HG03521 (cell line): ENCODE measurements around the gene RAB8A.
"Not testable (repeated sequence)": the region's sequence is repeated elsewhere in the genome, so short reads cannot be mapped to it uniquely, and the experiment has no call there.

Source experiments
- ATAC-seq: cut with Tn5 transposase; IDR thresholded peaks from one replicate; pipeline ENCODE4 v1.9.1; 2021; ENCODE audit warnings: mild to moderate bottlenecking, moderate library complexity; ENCODE audit not compliant: unreplicated experiment

RAB8A gene

DNA sequence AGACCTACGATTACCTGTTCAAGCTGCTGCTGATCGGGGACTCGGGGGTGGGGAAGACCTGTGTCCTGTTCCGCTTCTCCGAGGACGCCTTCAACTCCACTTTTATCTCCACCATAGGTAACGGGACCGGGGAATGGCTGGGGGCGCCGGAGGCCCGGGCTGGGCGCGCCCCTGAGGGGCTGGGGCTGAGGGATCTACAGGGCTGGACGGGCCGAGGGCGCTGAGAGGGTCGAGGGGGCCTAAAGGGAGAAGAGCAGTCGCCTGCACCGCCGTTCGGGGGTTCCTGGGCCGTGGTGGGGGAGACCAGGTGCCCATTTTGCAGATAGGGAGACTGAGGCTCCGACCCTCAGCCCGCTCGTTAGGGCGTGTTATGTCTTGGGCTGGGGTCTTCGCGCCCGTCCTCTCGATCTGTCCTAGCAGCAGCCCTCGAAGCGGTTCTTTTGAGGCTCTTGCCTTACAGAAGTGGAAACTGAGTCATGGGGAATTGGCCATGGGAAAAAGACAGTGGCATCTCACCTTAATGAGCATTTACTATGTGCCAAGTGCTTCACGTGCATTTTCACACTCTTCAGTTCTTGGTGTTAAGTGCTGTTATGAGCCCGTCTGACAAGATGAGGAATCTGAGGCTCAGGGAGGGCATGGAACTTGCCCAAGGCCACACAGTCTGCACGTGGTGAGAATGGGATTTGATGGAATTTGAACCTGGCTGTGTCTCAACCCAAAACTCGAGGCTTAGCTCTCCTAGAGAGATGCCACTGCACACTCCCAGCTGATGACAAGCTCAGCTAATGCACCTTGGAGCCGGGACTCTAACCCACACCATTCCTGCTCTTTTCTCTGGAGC is 442 bp downstream of the RAB8A start:
- ATAC-seq: no peak

DNA sequence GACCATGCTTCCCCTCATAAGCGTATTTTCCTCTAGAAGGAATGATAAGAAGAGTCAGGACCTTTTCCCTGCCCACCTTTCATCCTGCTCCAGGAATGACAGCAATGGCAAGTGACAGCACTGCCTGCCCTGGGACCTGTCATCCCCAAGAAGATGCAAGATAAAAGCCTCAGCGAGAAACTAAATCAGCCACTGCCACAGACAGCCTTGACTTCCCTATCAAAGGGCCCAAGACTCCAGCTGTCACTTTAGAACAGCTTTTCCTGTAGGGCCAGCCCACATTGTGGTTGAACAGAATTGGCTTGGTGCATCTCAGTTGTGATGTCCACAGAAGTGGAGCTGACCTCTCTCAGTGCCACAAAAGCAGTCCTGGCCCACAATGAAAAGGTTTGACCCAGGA is 1.1 kb downstream of the RAB8A start:
- ATAC-seq: no peak

DNA sequence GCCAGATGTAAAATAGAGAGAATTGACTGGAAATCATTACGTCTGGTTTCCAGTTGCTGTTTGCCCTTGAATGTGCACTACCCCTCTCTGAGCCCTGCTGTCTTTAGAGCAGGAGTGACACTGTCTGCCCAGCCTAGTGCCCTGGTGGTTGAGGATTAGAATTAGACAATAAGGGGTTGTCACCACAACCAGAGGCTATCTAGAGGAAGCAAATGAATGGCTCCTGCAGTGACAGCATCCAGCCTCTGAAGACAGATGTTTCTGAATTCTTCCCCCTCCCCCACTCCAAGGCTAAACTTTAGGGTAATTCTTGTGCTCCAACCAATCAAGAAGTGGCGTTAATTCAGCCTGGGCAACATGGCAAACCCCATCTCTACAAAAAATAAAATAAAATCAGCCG is 2.0 kb downstream of the RAB8A start:
- ATAC-seq: no peak

DNA sequence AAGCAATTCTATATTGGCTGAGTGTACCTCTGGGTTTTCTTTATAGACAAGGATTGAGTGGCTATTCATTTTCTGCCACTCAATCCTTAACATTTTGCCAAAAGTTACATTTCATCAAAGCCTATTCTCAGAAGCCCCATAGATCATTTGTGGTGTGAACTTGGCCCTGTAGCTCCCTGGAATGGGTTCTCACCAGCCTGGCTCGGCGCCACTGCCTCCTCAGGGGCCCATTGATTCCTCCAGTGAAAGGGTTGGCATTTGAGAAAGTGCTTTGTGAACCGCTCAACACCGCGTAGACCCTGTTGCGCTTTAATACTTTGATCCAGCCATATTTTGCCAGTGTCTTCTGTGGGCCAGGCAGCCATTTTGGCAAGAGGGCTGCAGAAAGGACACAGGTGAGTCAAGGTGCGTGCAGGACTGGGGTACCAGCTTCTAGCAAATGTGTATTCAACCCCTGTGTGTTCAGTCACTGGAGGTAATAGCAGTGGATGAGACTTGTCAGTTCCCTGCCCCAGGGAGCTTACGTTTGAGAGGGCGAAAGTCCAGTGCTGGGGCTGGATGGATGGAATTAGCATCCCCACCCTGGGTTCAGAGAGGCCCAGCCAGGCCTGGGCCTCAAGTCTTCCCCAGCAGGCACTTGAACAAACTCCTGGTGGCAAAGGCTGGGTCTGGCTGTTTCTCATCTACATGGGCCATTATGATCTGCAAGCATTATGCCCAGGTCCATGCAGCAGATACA is 3.8 kb downstream of the RAB8A start:
- no peak for ATAC-seq

DNA sequence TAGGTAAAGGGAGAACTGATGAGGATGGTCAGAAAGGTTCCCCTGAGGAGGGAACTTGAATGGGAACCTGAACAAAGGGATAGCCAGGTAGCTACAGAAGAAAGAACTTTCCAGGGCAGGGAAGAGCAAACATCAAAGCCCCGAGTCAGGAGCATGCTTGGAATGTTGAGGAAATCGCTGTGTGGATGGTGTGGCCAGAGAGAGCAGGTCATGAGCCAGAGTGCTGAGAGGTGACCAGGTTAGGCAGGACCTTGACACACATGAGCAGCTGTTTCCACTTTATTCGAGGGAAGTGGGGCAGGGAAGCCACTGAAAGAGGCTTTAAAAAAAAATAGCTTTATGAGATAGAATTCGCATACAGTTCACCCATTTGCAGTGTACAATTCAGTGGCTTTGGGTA is 4.4 kb downstream of the RAB8A start:
- no peak for ATAC-seq

DNA sequence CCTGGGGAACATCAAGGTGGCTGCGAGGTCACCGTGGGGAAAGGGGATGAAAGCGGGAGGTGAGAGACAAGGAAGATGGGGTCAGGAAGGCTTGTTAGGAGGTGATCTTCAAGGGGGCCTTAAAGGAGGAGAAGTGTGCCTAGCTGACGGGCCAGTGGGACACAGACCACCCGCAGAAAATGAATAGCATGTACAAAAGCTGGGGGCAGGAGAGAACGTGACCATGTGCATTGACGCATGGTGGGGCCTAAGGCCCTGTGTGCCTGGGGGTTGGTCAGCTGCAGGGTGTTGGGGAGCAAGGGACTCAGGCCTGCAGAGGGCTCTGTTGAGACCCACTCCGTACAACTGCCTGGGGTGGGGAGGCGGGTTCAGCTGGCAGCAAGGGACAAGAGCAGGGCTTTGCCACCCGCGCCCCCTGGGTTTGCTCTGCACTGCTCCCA is 5.9 kb downstream of the RAB8A start:
- ATAC-seq: peak; percentile 25

DNA sequence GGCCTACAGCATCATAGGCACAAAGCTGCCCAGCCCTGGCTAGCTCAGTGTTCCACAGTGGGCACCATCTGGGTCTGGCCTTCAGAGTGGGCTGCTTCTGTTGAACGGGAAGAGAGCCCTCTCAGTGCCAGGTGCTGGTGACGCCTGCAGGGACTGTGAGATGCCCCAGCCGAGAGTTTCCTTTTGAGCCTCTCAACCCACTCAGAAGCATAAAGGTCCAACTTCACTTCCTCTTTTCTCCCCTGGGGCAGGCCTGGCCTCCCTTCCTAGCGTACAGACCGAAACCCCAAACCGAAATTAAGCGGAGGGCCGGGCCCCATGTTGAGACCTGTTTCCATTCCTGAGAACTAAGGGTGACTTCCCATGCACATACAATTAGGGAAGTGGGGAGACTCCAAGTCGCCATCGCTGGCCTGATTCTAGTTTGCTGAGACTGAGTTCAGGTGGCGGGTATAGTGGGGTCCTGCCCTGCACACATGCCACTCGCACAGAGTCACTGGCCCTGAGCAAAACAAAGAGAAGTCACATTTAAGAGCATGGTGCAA is 6.9 kb downstream of the RAB8A start:
- ATAC-seq: peak; percentile 77

DNA sequence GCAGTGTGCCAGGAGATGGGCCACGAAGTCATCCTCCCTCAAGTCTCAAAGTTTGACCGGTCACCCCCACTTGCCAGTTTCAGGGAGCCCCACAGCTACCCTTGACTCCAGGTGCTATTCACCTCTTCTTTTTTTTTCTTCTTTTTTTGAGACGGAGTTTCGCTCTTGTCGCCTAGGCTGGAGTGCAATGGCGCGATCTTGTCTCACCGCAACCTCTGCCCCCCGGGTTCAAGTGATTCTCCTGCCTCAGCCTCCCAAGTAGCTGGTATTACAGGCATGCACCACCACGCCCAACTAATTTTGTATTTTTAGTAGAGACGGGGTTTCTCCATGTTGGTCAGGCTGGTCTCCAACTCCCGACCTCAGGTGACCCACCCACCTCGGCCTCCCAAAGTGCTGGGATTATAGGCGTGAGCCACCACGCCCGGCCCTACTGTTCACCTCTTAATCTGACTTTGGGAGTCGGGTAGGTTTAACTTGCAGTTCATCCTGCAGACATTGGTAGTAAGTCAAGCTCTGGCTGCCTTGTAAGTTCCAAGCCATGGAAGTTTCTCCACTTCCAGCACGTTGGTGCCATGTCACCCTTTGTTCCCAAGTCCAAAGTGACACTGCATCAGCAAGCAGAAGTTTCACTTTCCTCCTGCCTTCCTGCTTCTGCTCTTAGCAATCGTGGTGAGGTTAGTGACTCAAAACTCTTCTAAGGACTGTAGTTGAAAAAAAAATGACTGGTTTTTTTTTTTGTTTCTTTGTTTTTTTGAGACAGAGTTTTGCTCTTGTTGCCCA is 7.6 kb downstream of the RAB8A start:
- ATAC-seq: not testable (repeated sequence)

DNA sequence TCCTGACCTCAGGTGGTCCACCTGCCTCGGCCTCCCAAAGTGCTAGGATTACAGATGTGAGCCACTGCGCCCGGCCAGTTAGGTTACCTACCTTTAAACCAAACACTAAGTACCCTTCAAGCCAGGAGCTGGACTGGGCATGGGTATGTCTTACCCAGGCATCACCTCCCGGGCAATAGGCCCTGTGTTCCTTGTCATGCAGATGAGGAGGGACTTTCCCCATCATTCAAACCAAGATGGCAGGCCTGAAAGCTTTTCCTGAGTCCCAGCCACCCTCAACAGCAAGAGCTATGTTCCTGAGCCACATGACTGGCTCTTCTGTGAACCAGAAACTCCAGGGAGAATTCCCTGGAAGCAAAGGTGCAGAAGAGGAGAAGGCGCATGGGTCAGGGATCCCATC is 9.5 kb downstream of the RAB8A start:
- no peak for ATAC-seq

DNA sequence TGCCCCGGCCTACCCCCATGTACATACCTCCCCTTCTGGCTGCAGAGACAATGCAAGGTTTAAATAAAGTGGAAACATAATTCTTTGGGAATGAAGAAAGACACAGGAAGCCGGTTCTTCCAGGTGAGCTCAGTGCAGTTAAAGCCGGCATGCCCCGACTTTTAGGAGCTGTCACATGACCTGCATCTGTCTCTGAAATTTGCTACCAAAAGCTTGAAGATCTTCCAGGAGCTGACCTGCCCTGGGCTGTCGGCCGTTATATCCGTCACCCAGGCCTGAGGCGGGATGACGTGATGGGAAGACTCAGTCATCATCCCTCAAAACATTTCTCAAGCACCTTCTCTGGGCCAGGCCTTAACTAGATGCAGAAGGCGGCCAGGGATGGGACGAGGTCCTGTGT is 10.3 kb downstream of the RAB8A start:
- ATAC-seq: no peak

DNA sequence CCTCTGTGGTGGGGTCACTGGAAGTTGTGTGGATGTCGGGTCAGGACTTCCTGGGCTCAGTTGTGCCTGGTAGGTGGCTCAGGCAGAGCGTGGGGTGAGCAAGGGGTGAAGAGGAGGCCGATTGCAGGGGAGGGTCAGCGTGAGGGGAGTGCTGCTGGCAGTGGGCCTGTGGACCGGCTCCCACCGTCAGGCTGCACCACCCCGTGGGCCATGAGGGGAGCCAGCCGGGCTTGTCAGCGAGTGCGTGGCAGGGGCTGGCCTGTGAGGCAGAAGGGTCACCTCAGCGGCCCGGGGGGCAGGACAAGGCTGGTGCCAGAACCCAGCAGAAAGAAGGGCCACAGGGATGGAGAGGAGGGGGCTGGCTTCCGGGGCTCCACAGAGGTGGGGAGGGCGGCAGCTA is 13.3 kb downstream of the RAB8A start:
- ATAC-seq: no peak

DNA sequence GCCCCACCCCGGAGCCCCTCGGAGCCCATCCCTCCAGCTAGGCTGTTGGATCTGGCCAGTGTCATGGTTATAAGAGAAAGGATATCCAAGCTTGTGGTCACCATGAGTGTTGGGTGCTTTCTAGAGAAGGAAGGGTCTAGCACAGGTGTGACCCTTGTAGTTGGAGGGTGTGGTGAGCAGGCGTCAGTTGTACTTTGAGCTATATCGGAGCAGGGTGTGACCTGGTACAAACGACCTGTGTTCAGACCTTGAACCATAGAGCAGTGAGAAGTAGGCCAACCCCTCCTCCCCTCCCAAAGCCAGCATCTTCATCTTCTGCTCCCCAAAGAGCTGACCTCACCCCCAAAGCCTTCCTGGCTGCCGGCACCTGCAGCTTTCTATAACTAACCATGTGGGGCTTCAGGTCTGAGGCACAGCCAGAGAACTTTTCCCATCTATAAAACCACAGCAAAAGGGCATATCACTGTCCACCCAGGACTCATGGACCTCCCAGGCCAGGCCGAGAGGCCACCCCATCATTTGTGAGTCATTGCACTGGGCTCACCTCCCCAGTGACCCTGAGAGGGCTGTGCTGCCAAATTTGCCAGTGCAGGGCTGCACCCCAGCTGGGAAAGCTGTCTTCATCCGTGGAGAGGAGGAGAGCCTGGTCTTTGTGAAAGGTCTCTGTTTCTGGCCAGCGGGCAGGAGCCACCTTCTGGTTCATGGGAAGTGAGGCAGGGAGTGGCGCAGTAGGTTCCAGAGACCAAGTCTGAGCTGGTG is 14.2 kb downstream of the RAB8A start:
- no peak for ATAC-seq

DNA sequence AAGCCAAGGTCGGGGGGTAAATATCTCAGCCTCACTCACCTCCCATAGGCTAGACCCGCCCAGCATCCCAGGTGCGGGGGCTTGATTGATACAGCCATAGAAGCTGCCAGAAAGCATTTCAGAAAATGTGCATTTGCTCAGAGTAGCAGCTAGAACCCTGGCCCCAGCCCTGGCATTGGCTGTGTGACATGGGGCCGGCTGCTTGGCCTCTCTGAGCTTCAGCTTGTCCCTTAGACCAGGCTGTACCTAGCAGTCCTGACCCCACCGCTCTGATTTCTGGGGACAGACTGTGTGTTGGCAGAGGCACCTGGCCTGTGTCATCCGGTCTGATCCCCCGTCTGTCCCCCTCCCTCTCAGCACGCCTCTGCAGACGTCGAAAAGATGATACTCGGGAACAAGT is 15.4 kb downstream of the RAB8A start:
- ATAC-seq: no peak

DNA sequence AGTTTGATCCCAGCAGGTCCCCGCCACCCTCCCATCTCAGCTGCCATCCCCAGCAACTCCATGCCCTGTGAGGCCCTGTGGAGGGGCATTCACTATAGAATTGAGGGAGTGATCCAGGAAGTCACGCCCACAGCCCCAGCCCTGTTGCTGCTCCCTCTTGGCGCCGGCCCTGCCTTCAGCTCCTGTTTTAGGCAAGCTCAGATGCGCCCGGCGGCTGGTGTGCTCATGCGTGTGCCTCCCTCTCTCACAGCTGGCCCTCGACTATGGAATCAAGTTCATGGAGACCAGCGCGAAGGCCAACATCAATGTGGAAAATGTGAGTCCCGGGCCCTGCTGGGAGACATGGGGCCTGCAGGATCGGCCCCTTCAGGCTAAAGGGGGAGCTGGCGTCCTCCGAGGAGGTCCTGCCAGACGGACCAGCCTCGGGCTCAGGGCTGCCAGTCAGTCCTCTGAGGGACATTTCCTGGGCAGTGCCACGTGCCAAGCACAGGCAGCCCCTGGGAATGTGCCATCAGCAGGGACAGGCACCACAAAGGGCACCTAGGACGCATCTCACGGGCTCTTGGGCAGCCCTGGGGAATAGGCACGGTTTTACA is 16.2 kb downstream of the RAB8A start:
- ATAC-seq: no peak

DNA sequence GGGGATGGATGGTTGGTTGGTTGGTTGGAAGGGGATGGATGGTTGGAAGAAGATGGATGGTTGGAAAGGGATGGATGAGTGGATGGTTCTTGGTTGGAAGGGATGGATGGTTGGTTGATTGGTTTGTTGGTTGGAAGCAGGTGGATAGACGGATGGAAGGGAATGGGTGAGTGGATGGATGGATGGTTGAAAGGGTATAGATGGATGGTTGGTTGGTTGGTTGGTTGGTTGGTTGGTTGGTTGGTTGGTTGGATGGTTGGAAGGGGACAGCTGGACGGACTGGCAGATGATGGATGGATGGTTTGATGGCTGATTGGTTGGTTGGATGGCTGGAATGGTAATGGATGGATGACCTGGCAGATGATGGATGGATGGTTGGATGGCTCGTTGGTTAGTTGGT is 20.0 kb downstream of the RAB8A start:
- ATAC-seq: no peak

DNA sequence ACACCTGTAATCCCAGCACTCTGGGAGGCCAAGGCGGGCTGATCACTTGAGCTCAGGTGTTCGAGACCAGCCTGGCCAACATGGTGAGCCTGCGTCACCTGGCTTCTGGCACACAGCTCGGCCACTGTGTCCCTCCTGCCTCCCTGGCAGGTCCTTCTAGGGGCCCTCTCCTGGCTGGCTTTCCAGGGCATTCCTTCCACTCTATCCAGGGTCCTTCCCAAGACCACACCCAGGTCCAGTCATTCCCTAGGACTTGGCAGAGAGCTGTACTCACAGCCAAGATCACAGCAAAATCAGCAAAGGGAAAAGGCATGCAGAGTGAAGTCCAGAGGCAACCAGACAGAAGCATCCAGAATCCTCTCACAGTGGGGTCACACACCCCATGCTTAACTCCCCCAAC is 22.1 kb downstream of the RAB8A start:
- ATAC-seq: no peak

DNA sequence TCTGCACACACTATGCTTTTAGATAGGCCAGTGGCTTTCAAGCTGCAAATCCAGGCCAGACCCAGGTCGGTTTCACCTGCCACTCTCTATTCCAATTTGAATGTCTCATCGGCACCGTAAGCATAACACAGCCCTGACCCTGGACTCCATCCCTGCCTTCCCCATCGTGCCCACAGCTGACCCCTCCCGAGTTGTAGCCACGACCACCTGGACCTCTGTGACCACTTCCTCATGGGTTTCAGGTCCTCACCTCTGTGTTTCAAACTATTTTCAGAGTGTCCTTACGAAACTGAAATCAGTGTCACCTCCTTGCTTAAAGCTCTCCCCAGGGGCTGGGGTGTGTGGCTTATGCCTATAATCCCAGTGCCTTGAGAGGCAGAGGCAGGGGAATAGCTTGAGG is 22.8 kb downstream of the RAB8A start:
- no peak for ATAC-seq

DNA sequence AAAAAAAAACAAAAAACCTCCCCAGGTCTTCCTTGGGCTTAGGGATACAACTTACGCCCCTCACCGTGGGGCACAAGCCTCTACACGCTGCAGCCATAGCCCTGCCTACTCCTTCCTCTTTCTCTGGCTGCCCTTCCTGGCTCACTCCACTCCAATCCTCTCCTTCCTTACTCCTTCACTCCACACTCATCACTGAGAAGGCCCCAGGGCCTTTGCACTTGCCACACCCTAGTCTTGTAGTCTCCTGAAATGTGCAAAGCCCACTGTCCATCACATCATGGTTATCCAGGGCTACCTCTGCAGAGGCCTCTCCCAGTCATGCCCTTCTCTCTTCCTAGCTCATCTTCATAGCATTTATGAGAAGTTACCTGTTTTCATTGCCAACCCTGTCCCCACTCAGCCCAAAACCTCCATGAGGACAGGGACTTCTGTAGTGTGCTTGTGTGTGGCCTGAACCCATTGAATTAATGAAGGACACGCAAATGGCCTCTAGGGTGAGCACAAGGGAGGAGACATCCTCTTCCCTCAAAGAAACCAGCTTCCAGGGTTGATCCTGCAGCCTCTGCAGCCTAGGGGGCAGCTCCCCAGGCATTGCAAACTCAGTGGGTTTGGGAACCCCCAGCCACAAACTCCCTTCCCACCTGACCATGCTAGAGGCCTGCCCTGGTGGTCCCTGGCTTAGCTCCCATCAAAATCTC is 23.9 kb downstream of the RAB8A start:
- no peak for ATAC-seq

DNA sequence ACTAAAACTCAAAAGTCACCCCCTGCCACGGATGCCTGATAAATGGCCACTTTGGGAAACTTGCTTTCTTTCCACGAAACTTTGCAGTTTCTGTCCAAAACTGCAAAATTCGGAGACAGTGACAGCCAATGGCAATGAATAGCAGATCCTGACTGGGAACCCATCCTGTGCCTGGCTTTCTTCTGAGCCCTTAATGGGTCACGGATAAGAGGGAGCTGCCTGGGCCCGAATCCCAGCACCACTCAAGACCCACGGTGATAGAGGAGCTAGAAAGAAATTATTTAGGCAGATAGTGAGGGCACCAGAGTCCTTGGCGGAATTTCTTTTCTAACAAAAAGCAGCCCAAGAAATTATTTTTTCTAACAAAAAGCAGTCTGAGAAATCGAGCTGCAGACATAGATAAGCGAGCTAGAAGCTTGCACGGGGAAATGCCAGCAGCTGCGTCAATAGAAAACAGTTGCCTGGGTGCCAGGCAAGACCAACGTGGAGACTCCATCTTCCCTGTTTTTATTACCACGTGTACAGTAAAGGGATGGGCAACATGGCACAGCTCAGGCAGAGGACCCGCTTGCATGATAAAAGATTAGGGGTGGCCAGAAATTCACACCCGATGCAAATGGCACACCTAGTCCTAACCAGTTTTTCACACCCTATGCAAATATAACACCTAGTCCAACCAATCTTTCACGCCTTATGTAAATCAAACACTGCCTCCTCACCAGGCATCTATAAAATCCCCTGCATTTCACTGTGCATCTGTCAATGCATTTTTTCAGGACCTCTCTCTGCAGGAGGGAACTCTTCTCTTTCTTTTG is 24.7 kb downstream of the RAB8A start:
- no peak for ATAC-seq
